Progenitor cell of endocrine pancreas (in vitro differentiated cells): ENCODE data around the gene DYNLT2. TPM values are rescaled to one million over a fixed set of nuclear protein-coding genes. Genes with fewer than 3 reads are reported as not detected.

Source experiments
- DNase-seq: peaks from one replicate; pipeline ENCODE4 v3.0.0; 2021; ENCODE audit warnings: low spot score; ENCODE audit not compliant: unreplicated experiment
- H3K27ac Mint-ChIP-seq: 2 replicates; pipeline ENCODE4 v1.8.0; 2021; ENCODE audit warnings: mild to moderate bottlenecking, moderate library complexity, mixed read lengths
- H3K27me3 Mint-ChIP-seq: 2 replicates; pipeline ENCODE4 v1.8.0; 2021; ENCODE audit warnings: mixed read lengths
- H3K36me3 Mint-ChIP-seq: 2 replicates; pipeline ENCODE4 v1.8.0; 2022; ENCODE audit warnings: mixed read lengths; ENCODE audit not compliant: insufficient read depth
- H3K4me1 Mint-ChIP-seq: 2 replicates; pipeline ENCODE4 v1.8.0; 2021; ENCODE audit warnings: low read depth, mixed read lengths
- H3K4me3 Mint-ChIP-seq: 2 replicates; pipeline ENCODE4 v1.8.0; 2021; ENCODE audit warnings: low read depth, mild to moderate bottlenecking, moderate library complexity, mixed read lengths
- H3K9me3 Mint-ChIP-seq: 2 replicates; pipeline ENCODE4 v1.8.0; 2021; ENCODE audit warnings: low read depth, mixed read lengths
- total RNA-seq: library from RNA; stranded (reverse); gene quantifications from 2 replicates; pipeline ENCODE4 v1.2.1, GENCODE V29; 2021
- TF ChIP-seq, protein P1 (sequence below): fragments of 200-600 bp; sonication (generic); IDR thresholded peaks from one replicate; pipeline ENCODE4 v1.5.0; 2021; ENCODE audit warnings: antibody characterized with exemption, mild to moderate bottlenecking; ENCODE audit not compliant: unreplicated experiment

Gene DYNLT2
- total RNA-seq, 1 donor from 2014 or later: 1.8 TPM

DNA sequence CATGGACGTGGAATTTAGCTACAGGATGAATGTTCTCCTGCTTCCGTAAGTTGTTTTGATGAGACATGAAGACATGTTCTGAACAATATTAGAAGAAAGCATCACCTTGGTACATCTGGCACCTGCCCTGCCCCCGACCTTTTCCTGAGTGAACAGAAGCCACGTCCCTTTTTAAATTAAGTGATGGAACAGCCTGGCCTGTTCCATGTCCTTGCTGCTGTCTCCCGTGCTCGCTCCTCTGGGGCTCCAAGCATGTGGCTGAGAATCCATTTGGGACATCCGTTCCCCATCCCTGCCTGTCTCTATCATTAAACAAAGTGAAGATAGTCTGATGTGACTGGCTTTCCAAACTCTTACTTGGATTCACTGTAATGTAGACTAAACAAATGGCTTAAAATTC, 36.4 kb upstream of the DYNLT2 start:
- no peak for DNase-seq
- TF ChIP-seq, protein P1, sequence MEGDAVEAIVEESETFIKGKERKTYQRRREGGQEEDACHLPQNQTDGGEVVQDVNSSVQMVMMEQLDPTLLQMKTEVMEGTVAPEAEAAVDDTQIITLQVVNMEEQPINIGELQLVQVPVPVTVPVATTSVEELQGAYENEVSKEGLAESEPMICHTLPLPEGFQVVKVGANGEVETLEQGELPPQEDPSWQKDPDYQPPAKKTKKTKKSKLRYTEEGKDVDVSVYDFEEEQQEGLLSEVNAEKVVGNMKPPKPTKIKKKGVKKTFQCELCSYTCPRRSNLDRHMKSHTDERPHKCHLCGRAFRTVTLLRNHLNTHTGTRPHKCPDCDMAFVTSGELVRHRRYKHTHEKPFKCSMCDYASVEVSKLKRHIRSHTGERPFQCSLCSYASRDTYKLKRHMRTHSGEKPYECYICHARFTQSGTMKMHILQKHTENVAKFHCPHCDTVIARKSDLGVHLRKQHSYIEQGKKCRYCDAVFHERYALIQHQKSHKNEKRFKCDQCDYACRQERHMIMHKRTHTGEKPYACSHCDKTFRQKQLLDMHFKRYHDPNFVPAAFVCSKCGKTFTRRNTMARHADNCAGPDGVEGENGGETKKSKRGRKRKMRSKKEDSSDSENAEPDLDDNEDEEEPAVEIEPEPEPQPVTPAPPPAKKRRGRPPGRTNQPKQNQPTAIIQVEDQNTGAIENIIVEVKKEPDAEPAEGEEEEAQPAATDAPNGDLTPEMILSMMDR: no peak
- Mint-ChIP-seq H3K27ac (no peak overlapping the region), H3K9me3 (no peaks in the 10 kb centered on the region), H3K27me3 (no peaks in the 10 kb centered on the region), H3K36me3 (peaks cover 27% of the 10 kb centered on the region), H3K4me1 (peaks cover 29% of the 10 kb centered on the region), H3K4me3 (no peak overlapping the region)

DNA sequence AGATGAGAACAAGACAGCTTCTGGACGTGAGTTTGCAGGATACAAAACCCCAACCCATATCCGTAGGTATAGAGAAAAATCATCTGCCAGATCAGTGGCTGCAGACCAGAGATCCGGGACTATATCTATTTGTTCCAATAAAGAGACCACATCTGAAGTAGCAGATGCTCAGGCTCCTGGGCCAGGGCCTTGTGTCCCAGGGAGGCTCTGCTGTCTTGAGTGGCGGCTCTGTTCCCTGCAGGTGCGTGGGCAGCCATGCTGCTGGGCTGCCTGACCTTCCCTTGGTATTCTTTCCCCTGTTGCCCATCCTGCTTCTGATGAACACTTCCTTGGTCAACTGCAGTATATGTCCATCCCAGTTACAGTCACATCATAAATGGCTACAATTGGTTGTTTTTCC, 35.0 kb upstream of the DYNLT2 start:
- Mint-ChIP-seq H3K36me3 (peaks cover 28% of the 10 kb centered on the region), H3K27me3 (no peaks in the 10 kb centered on the region), H3K4me3 (no peak overlapping the region), H3K9me3 (peaks cover under 1% of the 10 kb centered on the region), H3K27ac (peak overlapping the region; percentile 78), H3K4me1 (peaks cover 22% of the 10 kb centered on the region)
- DNase-seq: no peak
- TF ChIP-seq, protein P1: no peak

DNA sequence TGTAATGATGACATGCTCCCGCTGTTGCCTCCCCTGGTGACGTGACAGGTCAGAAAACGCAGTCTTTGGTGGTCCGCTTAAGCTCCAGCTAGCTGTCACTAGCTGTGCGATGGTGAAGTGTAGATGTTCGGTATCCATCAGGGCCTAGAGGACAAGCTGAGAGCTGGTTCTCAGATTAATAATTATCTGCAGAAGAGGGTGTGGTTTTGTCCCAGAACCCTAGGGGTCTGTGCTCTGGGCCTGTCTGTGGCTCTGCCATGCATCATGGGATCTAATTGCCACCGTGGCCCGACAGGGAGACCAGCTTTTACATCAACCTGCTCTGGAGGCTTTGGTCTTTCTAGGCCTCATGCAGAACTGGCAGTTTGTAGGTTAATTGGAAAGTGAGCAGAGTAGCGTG, 34.2 kb upstream of the DYNLT2 start:
- H3K36me3 Mint-ChIP-seq: peaks cover 33% of the 10 kb centered on the region
- H3K9me3 Mint-ChIP-seq: peaks cover 3% of the 10 kb centered on the region
- H3K27ac Mint-ChIP-seq: no peak overlapping the region
- peaks cover 15% of the 10 kb centered on the region for H3K4me1 Mint-ChIP-seq
- TF ChIP-seq, protein P1: no peak
- no peaks in the 10 kb centered on the region for H3K27me3 Mint-ChIP-seq
- no peak overlapping the region for H3K4me3 Mint-ChIP-seq
- no peak for DNase-seq

DNA sequence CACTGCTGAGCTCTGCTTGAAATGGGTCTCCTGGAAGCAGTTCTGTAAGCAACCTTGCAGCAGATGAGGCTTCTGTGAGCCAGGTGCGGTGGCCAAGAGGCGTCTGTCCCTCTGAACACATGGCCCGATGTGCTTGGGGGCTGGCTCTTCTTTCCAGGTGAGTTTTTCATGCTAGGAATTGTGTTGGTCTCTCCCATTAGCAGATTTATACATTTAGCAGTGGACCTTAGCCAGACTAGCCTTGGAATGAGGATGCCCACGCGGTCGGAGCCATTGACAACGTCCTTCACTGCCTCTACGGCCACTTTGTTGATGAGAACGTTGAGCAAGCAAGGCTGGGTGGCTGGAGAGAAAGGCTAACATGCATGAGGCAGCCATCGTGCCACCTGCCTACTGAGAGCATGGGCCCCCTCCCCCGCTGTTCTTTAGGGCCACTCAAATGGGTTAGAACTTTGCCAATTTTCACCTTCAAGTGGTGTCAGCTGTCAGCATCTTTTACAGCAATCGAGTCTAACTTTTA, 33.5 kb upstream of the DYNLT2 start:
- Mint-ChIP-seq H3K4me3 (no peak overlapping the region), H3K4me1 (peaks cover 11% of the 10 kb centered on the region), H3K9me3 (peaks cover 3% of the 10 kb centered on the region), H3K27ac (peak overlapping the region; percentile 59), H3K36me3 (peaks cover 38% of the 10 kb centered on the region), H3K27me3 (no peaks in the 10 kb centered on the region)
- DNase-seq: no peak
- TF ChIP-seq, protein P1: no peak

DNA sequence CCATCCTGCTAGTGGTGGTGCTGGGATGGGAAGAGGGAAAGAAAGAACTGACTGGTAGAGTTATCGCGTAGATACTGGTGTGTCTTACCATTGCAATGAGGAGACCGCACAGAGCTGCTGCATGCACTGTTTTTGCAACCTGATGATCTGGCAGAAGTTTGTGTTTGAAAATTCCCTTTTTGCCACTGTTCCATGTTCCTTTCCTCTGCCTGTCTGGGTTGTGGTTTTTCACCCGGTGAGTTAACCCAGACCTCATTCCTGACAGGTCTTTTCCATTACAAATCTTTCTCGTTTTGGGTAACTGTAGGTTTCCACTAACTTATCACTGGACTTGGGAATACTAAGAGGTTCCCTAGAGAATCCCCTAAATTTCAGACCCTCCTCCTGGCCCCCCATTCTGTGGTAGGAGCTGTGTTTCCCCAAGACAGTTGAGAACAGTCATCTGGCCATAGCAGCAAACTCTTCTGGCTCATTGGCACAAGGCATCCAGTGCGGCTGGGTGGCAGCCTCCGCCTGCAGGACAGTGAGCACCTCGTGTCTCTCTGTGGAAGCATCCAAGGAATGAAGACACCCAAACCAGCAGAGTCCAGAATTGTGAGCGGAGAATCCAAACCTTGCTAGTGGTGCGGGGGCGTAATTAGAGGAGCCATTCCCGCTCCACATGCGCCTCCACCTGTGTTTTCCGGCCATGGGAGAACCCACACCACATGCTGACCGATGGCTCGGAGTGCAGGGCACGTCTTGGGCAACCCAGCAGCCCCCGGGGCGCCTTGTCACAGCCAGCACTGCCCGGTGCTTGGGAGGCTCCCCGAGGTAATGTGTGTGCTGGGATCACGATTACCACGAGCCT, 32.8 kb upstream of the DYNLT2 start:
- Mint-ChIP-seq H3K36me3 (peaks cover 38% of the 10 kb centered on the region), H3K4me3 (no peak overlapping the region)
- TF ChIP-seq, protein P1: no peak

More for the DNA sequence above, 32.8 kb upstream of the DYNLT2 start:
- Mint-ChIP-seq H3K9me3 (peaks cover 3% of the 10 kb centered on the region), H3K4me1 (peaks cover 5% of the 10 kb centered on the region), H3K27ac (no peak overlapping the region), H3K27me3 (no peaks in the 10 kb centered on the region)
- DNase-seq: no peak
